ENCODE results near the gene GABARAPL1.
A peak's percentile ranks its signal among the peaks of the same experiment; 100 is the strongest.
"Not testable (repeated sequence)": the region's sequence is repeated elsewhere in the genome, so short reads cannot be mapped to it uniquely, and the experiment has no call there.

GABARAPL1 gene

DNA sequence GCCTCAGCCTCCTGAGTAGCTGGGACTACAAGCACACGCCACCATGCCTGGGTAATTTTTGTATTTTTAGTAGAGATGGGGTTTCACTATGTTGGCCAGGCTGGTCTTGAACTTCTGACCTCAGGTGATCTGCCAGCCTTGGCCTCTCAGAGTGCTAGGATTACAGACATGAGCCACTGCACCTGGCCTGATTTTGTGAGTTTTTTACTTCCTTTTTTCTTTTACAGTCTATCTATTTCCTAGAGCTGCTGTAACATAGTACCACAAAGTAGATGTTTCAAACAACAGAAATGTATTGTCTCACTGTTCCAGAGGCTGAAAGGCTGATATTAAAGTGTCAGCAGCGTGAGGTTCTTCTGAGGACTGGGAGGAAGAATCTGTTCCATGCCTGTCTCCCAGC, 8.2 kb upstream of the GABARAPL1 start:
- DNase-seq (ENCODE audit: low spot score), result not testable (repeated sequence)

DNA sequence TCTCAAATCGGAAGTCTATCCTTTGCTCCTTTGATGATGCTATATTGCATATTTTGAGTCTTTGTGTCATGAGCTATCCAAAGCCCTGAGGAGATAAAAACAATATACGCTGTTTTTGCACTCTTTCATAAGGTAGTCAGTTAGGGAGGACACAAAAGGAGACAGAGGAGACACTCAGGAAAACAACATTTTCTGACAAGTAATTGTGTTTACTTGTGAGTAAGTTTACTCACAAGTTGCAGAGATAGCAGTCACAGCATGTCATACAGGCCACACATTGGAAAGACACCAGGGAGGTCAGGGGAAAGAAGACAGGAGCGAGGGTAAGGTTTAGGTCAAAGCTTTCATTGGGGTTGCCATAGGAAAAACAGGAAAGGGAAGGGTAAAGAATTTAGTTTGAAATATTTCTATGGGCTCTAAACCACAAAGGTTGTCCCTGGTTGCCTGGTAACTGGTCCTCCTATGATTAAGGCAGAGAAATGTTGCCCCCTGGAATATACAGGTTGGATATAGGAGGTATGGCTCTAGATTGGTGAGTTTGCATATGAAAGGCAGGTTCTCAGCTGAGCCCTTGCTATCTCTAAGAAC, 7.4 kb upstream of the GABARAPL1 start:
- no peak for DNase-seq (ENCODE audit: low spot score)

DNA sequence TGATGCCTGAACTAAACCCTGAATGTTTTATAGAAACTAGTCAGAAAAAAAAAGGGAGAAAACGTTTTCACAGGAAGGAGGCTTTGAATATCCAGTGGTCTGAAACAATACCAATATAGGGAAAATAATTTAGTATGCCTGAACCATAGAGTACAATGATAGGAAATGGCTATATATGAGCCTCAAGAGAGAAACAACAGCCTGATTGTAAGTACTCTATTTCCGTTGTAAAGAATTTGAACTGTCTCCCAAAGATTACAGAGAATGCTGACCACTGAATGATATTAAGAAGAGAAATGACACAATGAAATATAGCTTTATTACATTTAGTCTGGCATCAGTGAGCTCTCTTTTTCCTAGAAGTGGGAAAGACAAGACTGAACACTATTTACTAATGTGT, 5.5 kb upstream of the GABARAPL1 start:
- DNase-seq (ENCODE audit: low spot score), result no peak

DNA sequence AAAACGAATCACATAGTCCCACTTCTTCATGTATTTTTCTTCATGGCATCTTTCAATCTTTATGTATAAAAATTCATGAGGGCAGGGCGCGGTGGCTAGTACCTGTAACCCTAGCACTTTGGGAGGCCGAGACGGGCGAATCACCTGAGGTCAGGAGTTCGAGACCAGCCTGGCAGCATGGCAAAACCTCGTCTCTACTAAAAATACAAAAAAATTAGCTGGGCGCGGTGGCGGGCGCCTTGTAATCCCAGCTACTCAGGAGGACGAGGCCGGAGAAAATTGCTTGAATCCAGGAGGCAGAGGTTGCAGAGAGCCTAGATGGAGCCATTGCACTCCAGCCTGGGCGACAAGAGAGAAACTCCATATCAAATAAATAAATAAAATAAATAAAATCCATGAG, 2.5 kb upstream of the GABARAPL1 start:
- no peak for DNase-seq (ENCODE audit: low spot score)

- no peak for DNase-seq (ENCODE audit: low spot score)
Observed at GRCh38 chr12:10211101-10211939, 1.4 kb upstream of the GABARAPL1 start.

GRCh38 chr12:10211940-10212738, 538 bp upstream of the GABARAPL1 start:
- peak; percentile 80 for DNase-seq (ENCODE audit: low spot score)

DNA sequence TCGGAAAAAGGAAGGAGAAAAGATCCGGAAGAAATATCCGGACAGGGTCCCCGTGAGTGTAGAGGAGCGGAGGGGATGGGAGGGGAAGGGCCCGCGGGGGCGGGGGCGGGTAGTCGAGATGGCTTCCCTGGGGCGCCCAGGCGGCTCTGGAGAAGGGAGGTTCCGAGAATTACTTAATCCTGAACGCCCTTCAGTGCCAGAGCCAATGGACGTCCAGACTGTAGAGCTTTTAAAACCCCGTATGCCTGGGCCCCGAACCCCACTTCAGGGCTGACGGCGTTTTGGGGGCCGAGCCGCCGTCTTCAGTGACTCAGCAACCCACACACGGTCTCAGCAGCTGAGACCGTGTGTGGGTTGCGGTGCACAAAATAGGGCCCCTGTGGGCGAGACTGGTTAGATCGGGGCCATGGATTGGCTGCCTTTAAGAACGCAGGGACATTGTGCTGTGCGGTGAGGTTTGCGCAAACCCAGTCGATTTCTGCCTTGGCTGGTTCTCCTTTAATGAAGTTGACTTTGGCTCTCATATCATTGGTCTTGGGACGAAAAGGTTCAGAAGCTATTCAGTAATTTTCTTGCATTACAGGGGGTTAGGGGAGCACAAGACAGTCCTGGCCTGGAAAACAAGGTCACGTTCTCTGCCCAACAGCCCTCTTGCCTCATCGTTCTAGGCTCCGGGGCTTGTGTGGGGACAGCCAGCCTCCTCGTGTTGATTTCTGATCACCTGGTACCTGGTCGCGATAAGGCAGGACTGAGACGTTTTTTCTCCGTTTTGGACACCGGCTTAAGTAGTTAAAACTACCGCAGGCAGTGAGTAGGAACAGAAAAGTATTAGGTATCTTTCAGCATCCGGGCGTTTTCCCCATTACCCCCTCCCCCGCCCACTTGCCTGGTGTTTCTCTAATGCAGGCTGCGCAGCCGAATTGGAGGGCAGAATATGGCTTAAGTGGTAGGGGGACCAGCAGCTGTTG, 775 bp downstream of the GABARAPL1 start:
- peak; percentile 58 for DNase-seq (ENCODE audit: low spot score)

GRCh38 chr12:10214136-10214894, 1.6 kb downstream of the GABARAPL1 start:
- no peak for DNase-seq (ENCODE audit: low spot score)

DNA sequence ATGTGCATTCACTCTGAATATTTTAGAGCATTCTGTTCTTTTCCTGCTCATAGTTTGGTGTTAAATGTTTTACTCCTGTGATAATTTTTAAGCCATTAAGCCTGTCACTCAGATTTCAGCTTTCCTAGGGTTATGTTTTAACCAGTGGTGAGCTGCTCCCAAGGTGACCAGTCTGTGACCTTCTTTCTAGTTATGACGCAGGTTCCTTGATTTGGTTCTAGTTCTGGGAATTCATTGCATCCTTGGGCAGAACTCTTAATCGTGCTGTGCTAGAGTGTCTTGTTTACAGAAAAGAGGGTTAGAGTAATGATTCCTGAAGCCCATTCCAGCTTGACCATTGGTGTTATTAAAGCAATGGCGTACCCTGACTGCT, 2.2 kb downstream of the GABARAPL1 start:
- no peak for DNase-seq (ENCODE audit: low spot score)

DNA sequence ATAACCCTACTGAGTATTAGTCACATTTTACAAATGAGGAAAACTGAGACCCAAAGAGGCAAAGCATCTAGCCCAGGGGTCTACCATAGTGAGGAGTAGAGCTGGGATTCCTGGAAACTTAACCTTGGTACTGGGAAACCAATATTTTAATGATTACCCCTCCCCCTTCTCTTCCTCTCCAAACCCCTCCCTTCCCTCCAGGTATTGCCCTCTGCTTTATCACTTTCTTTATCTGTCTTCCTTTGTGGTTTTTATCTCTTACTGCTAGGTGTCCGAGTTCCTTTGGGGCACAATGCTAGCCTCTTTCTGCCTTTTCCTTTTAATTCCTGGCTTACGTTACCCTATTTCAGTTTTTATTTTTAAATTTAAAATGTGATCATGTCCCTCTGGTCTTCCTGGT, 2.8 kb downstream of the GABARAPL1 start:
- DNase-seq (ENCODE audit: low spot score), result no peak

GRCh38 chr12:10215946-10216345, 3.3 kb downstream of the GABARAPL1 start:
- DNase-seq (ENCODE audit: low spot score), result not testable (repeated sequence)

DNA sequence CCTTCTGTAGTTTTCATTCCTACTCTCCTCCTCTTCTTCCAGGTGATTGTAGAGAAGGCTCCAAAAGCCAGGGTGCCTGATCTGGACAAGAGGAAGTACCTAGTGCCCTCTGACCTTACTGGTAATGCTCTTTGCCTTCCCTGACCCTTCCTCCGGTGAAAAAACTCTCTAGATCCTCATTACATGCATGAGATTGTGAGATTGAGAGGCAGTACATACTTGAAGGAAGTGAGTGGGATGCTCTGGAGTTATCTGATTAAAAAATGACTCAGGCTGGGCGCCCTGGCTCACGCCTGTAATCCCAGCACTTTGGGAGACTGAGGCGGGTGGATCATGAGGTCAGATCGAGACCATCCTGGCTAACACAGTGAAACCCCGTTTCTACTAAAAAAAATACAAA, 5.3 kb downstream of the GABARAPL1 start:
- DNase-seq (ENCODE audit: low spot score), result no peak

GRCh38 chr12:10220398-10221077, 7.9 kb downstream of the GABARAPL1 start:
- DNase-seq (ENCODE audit: low spot score), result no peak

DNA sequence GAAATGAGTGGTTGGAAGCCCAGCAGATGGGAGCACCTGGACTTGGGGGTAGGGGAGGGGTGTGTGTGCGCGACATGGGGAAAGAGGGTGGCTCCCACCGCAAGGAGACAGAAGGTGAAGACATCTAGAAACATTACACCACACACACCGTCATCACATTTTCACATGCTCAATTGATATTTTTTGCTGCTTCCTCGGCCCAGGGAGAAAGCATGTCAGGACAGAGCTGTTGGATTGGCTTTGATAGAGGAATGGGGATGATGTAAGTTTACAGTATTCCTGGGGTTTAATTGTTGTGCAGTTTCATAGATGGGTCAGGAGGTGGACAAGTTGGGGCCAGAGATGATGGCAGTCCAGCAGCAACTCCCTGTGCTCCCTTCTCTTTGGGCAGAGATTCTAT, 9.2 kb downstream of the GABARAPL1 start:
- DNase-seq (ENCODE audit: low spot score), result no peak

- no peak for DNase-seq (ENCODE audit: low spot score)
Observed at GRCh38 chr12:10223208-10223607, 10.5 kb downstream of the GABARAPL1 start.

- not testable (repeated sequence) for DNase-seq (ENCODE audit: low spot score)
Observed at GRCh38 chr12:10225426-10225825, 12.7 kb downstream of the GABARAPL1 start.

- no peak for DNase-seq (ENCODE audit: low spot score)
Observed at GRCh38 chr12:10226086-10226485, 13.4 kb downstream of the GABARAPL1 start.

- no peak for DNase-seq (ENCODE audit: low spot score)
Observed at GRCh38 chr12:10226731-10227130, 14.1 kb downstream of the GABARAPL1 start.

- no peak for DNase-seq (ENCODE audit: low spot score)
Observed at GRCh38 chr12:10227648-10228047, 15.0 kb downstream of the GABARAPL1 start.

- no peak for DNase-seq (ENCODE audit: low spot score)
Observed at GRCh38 chr12:10234562-10234961, 21.9 kb downstream of the GABARAPL1 start.
